GM12878 (cell line): Measurements from ENCODE around the gene FOXK1. TPM values are rescaled to one million over a fixed set of nuclear protein-coding genes. Genes with fewer than 3 reads are reported as not detected.

Experiments used
- ATAC-seq: fragments of 200-7000 bp; cut with Tn5 transposase; 3 replicates; pipeline ENCODE4 v1.9.1; 2020; ENCODE audit warnings: mild to moderate bottlenecking, moderate library complexity
- BruUV-seq: library from RNA; stranded (reverse); fragments of 400-500 nt; replicated peaks from 2 replicates; lab custom pipeline; 2021; lab: Mats Ljungman, UMichigan
- CTCF ChIA-PET: fragments of 300-600 bp; sonication (Branson Sonifier 250); formaldehyde crosslinking; extraction: SDS; loops from one replicate; lab custom pipeline; 2021; ENCODE audit warnings: inconsistent platforms; lab: Yijun Ruan, JAX
- POLR2A ChIA-PET: fragments of 350-600 bp; formaldehyde crosslinking; extraction: SDS; loops from one replicate; lab custom pipeline; 2021; ENCODE audit warnings: inconsistent platforms; lab: Charles Lee
- RAD21 ChIA-PET: fragments of 300-600 bp; sonication (Branson Sonifier 250); formaldehyde crosslinking; loops from one replicate; lab custom pipeline; 2023; ENCODE audit warnings: antibody characterized with exemption; ENCODE audit not compliant: unreplicated experiment; lab: Charles Lee
- SMC1A ChIA-PET: fragments of 300-600 bp; sonication (Branson Sonifier 250); formaldehyde crosslinking; loops from one replicate; lab custom pipeline; 2023; ENCODE audit not compliant: unreplicated experiment, uncharacterized antibody; lab: Charles Lee
- DNase-seq: peaks from one replicate; pipeline ENCODE4 v3.0.0-alpha.2; 2011; ENCODE audit warnings: low read depth, low spot score
- FAIRE-seq: peaks from 3 replicates; lab custom pipeline; 2011; peaks lifted over from hg19 to GRCh38; lab: Jason Lieb, UNC
- H2AFZ ChIP-seq: 2 replicates; pipeline ENCODE4 v1.6.0; 2011; ENCODE audit warnings: low read depth, low read length, control low read depth; ENCODE audit not compliant: control insufficient read depth
- H3K27ac ChIP-seq: 2 replicates; pipeline ENCODE4 v1.5.1; 2011; ENCODE audit warnings: control low read depth; ENCODE audit not compliant: control insufficient read depth, insufficient read depth
- H3K27me3 ChIP-seq, 2 experiments: replicated peaks in 1 of 2; 2 replicates each; pipeline versions ENCODE4 v1.6.0 to v1.6.1; 2011; ENCODE audit warnings: low read length in 1 of 2; ENCODE audit not compliant: control insufficient read depth in 2 of 2, insufficient read depth in 2 of 2
- H3K36me3 ChIP-seq, 2 experiments: 2 replicates each; pipeline ENCODE4 v1.5.1; 2011; ENCODE audit warnings: low read length in 1 of 2; ENCODE audit not compliant: control insufficient read depth in 2 of 2, insufficient read depth in 2 of 2
- H3K4me1 ChIP-seq: 2 replicates; pipeline ENCODE4 v1.6.1; 2011; ENCODE audit warnings: mild to moderate bottlenecking, low read length, moderate library complexity, mixed read lengths; ENCODE audit not compliant: control insufficient read depth, insufficient read depth
- H3K4me2 ChIP-seq: 2 replicates; pipeline ENCODE4 v1.6.0; 2011; ENCODE audit warnings: control low read depth; ENCODE audit not compliant: control insufficient read depth, insufficient read depth
- H3K4me3 ChIP-seq: fragments of 200-600 bp; sonication (generic); 2 replicates; pipeline ENCODE4 v1.5.1; 2016
- H3K79me2 ChIP-seq: 2 replicates; pipeline ENCODE4 v1.6.0; 2011; ENCODE audit warnings: low read length; ENCODE audit not compliant: control insufficient read depth, insufficient read depth
- H3K9ac ChIP-seq: 2 replicates; pipeline ENCODE4 v1.8.0; 2011; ENCODE audit warnings: low read length, control low read depth, mixed read lengths; ENCODE audit not compliant: control insufficient read depth, insufficient read depth
- H3K9me3 ChIP-seq: replicated peaks from 3 replicates; pipeline ENCODE4 v1.5.1; 2011; ENCODE audit warnings: mild to moderate bottlenecking, low read length; ENCODE audit not compliant: control insufficient read depth, insufficient read depth
- H4K20me1 ChIP-seq: 2 replicates; pipeline ENCODE4 v1.6.0; 2011; ENCODE audit not compliant: control insufficient read depth, insufficient read depth
- HDAC6 ChIP-seq: fragments of 200-600 bp; sonication (generic); IDR thresholded peaks from one replicate; pipeline ENCODE4 v1.8.0; 2017; ENCODE audit warnings: antibody characterized with exemption; ENCODE audit not compliant: unreplicated experiment
- MEF2B ChIP-seq: fragments of 450-650 bp; IDR thresholded peaks from 2 replicates; pipeline ENCODE4 v1.6.1; 2018; ENCODE audit warnings: mild to moderate bottlenecking, moderate library complexity; ENCODE audit not compliant: partially characterized antibody, poor library complexity, severe bottlenecking
- MTA2 ChIP-seq: fragments of 450-650 bp; IDR thresholded peaks from 2 replicates; pipeline ENCODE4 v1.6.1; 2016; ENCODE audit warnings: low read depth, mild to moderate bottlenecking, moderate library complexity
- MYB ChIP-seq: fragments of 150-350 bp; IDR thresholded peaks from 2 replicates; pipeline ENCODE4 v1.6.1; 2014; ENCODE audit warnings: mild to moderate bottlenecking, low read depth, low read length, borderline replicate concordance
- NR2C2 ChIP-seq: IDR thresholded peaks from 2 replicates; pipeline ENCODE4 v1.6.1; 2011; ENCODE audit warnings: borderline replicate concordance, low read depth; ENCODE audit not compliant: control insufficient read depth, insufficient read length
- PAX5 ChIP-seq: IDR thresholded peaks from 2 replicates; pipeline ENCODE4 v1.6.1; 2011; ENCODE audit warnings: low read depth, low read length, borderline replicate concordance
- ZZZ3 ChIP-seq: IDR thresholded peaks from 2 replicates; pipeline ENCODE4 v1.6.1; 2011; ENCODE audit warnings: low read depth; ENCODE audit not compliant: control insufficient read depth, insufficient read length
- WGBS: methylation state at CpG from one replicate; pipeline ENCODE4 v1.1.6; 2016; ENCODE audit warnings: low lambda C conversion rate; ENCODE audit not compliant: insufficient replicate concordance, insufficient coverage; ENCODE audit errors: missing lambda C conversion rate; 5-methylcytosine and 5-hydroxymethylcytosine counted together
- in situ Hi-C: fragments of 300-500 bp; cut with MboI; formaldehyde crosslinking; loops from 9 replicates; pipeline ENCODE4 v1.14.3; 2018; ENCODE audit warnings: mixed read lengths
- intact Hi-C: fragments of 100-400 bp; cut with micrococcal nuclease; formaldehyde crosslinking; loops from one replicate; pipeline ENCODE4 v1.14.2; 2022; ENCODE audit not compliant: unreplicated experiment
- polyA plus RNA-seq, 11 experiments: library from polyadenylated mRNA; depleted of rRNA in 4 of 11; unstranded in 6 of 11; stranded (reverse) in 5 of 11; fragments of >200 nt; fragmentation: Nextera tagmentation in 4 of 11; fragmentation: Illumina TruSeq in 1 of 11; extraction: Ambion mirVana in 4 of 11; extraction: Trizol in 1 of 11; gene quantifications; 1 replicate in 1 of 11; 2 replicates in 10 of 11; pipeline versions ENCODE4 v1.2.1 to v1.2.3, GENCODE V29; 2011 to 2016; ENCODE audit warnings: inconsistent platforms in 2 of 11, missing spikeins in 2 of 11, low read depth in 1 of 11
- total RNA-seq, 4 experiments: library from RNA; depleted of rRNA in 3 of 4; stranded (reverse); fragments of >200 nt in 3 of 4; fragmentation: Illumina TruSeq in 1 of 4; extraction: Trizol in 1 of 4; gene quantifications; 2 replicates each; pipeline versions ENCODE4 v1.2.1 to v1.2.3, GENCODE V29; 2013 to 2021

FOXK1 gene
- total and polyA plus RNA-seq, 10 of the 15 experiments (the other 5 are each of a cell fraction or from before 2014, with no cell fraction given), result 0.24 to 31.8 (median 4.5) TPM

DNA sequence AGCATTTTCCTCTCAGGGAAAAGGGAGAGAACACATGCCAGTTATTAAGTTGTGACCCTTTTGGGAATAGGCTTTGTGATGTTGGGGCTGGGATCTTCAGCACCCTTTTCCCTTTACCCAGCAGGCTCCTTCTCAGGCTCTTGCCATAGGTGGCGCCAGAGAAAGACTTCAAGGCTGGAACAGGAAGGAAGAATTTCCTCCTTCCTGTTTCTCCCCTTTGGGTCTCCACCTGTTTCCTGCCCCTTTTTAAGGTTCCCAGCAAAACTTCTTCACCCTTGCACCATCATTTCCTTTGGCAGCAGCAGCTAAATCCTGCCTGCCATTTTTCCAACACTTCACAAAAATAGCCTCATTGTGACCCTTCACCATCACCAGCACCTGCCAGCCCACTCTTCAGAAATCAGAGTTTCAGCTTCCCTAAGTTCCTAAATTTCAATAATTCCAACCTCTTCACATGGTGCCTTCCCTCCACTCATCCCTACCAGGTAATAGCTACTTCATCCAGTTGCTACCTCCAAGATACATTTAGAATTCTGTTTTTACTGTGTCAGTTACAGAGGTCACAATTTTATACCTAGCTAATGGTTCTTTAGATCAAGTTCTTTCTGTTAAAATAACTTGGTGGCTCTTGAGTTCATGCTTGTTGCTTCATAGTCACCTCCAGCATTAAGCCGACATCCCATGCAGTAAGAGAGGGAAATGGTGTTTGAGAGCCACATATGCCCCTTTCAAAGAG lies 22.4 kb upstream of the FOXK1 start:
- H3K27me3 ChIP-seq, result no peaks in the 10 kb centered on the region
- no peak overlapping the region for H3K27ac ChIP-seq
- H3K4me1 ChIP-seq, result no peaks in the 10 kb centered on the region
- no peak overlapping the region; the same call in 1 of the 2 replicates for H2AFZ ChIP-seq
- ChIA-PET RAD21 (no interaction called here), SMC1A (no interaction called here)
- no peaks in the 10 kb centered on the region for H3K36me3 ChIP-seq
- no peak for TF ChIP-seq MYB
- no peak for TF ChIP-seq MEF2B
- TF ChIP-seq NR2C2, result no peak
- TF ChIP-seq HDAC6, result no peak
- no peak for TF ChIP-seq MTA2
- TF ChIP-seq PAX5, result no peak
- no peak for TF ChIP-seq ZZZ3
- TF ChIP-seq, all 136 proteins: peak for 0
- in situ Hi-C loops (no loop called here), intact Hi-C loops (no loop called here)
- POLR2A ChIA-PET, result no interaction called here
- H3K4me2 ChIP-seq, result no peak overlapping the region
- H3K79me2 ChIP-seq, result no peaks in the 10 kb centered on the region
- no peak for FAIRE-seq
- BruUV-seq, result no TSS peak
- no peaks in the 10 kb centered on the region for H4K20me1 ChIP-seq
- DNase-seq, result no peak
- 97% methylated on average over 2 of the region's 2 CpGs for WGBS
- H3K4me3 ChIP-seq, result no peak overlapping the region
- CTCF ChIA-PET, result interaction anchor here (0.7 to 1.1 kb wide), 2 partner anchors 11 to 82 kb away, joined by 3 to 4 read pairs; no protein-coding TSS in a partner anchor
- H3K9ac ChIP-seq, result no peak overlapping the region
- peaks cover 3% of the 10 kb centered on the region; the same call in 1 of the 3 replicates for H3K9me3 ChIP-seq
- no peak for ATAC-seq
